Measurements from ENCODE around the gene EP400.

GRCh38 chr12:132127041-132127440 is 177.3 kb downstream of the EP400 start:
- TF ChIP-seq CTCF (IDR thresholded peaks at IDR 0.05), result no peak
- no peak for TF ChIP-seq POLR2A (IDR thresholded peaks at IDR 0.05)

Data from adrenal gland (tissue), 5 donors.